ENCODE results near the gene MAMSTR. TPM values are rescaled to one million over a fixed set of nuclear protein-coding genes. Genes with fewer than 3 reads are reported as not detected.

The MAMSTR gene
- total and polyA plus RNA-seq, 10 of the 15 experiments (the other 5 are each of a cell fraction or from before 2014, with no cell fraction given): 0.04 to 0.73 (median 0.31) TPM; not detected in 1

GRCh38 chr19:48755787-48756186 lies 36.3 kb upstream of the MAMSTR start:
- no peaks in the 10 kb centered on the region for H4K20me1 ChIP-seq (ENCODE audit: control insufficient read depth, insufficient read depth)
- peaks cover 2 to 6% of the 10 kb centered on the region in 2 experiments; a peak in 3 of 4 replicates for H3K27me3 ChIP-seq (replicated peaks in 1 of 2; ENCODE audit: control insufficient read depth in 2 of 2, insufficient read depth in 2 of 2, low read length in 1 of 2)
- DNase-seq (ENCODE audit: low read depth, low spot score): no peak
- H3K4me3 ChIP-seq: no peak overlapping the region
- SMC1A ChIA-PET (ENCODE audit: uncharacterized antibody, unreplicated experiment): no interaction called here
- H3K36me3 ChIP-seq (ENCODE audit: control insufficient read depth in 2 of 2, insufficient read depth in 2 of 2, low read length in 1 of 2): no peaks in the 10 kb centered on the region
- H3K27ac ChIP-seq (ENCODE audit: control insufficient read depth, insufficient read depth): no peak overlapping the region
- RAD21 ChIA-PET (ENCODE audit: unreplicated experiment): interaction anchor here (1.1 kb wide), 1 partner anchor 12 kb away, joined by 3 read pairs; no protein-coding TSS in a partner anchor
- WGBS (ENCODE audit: insufficient coverage, insufficient replicate concordance, low lambda C conversion rate, missing lambda C conversion rate): 24% methylated on average over 4 of the region's 5 CpGs
- H2AFZ ChIP-seq (ENCODE audit: control insufficient read depth, low read depth, low read length): no peak overlapping the region
- no peaks in the 10 kb centered on the region for H3K4me1 ChIP-seq (ENCODE audit: control insufficient read depth, insufficient read depth, low read length)
- in situ Hi-C loops (cut with MboI): no loop called here
- CTCF ChIA-PET: no interaction called here
- FAIRE-seq: no peak
- no peak overlapping the region for H3K4me2 ChIP-seq (ENCODE audit: control insufficient read depth, insufficient read depth)
- no peaks in the 10 kb centered on the region for H3K79me2 ChIP-seq (ENCODE audit: control insufficient read depth, insufficient read depth, low read length)
- intact Hi-C loops (cut with micrococcal nuclease; ENCODE audit: unreplicated experiment): no loop called here
- BruUV-seq (replicated peaks): no TSS peak
- no peak for ATAC-seq
- H3K9ac ChIP-seq (ENCODE audit: control insufficient read depth, insufficient read depth, low read length): no peak overlapping the region
- TF ChIP-seq RAD51 (IDR thresholded peaks at IDR 0.05): no peak
- no peak for TF ChIP-seq SP1 (IDR thresholded peaks at IDR 0.05; ENCODE audit: low read depth, low read length)
- no peak for TF ChIP-seq TBL1XR1 (IDR thresholded peaks at IDR 0.05; ENCODE audit: low read depth, low read length)
- TF ChIP-seq PKNOX1 (IDR thresholded peaks at IDR 0.05): no peak
- no peak for TF ChIP-seq MTA3 (IDR thresholded peaks at IDR 0.05; ENCODE audit: borderline replicate concordance, low read length)
- no peak for TF ChIP-seq SUPT20H (IDR thresholded peaks at IDR 0.05; ENCODE audit: borderline replicate concordance, control insufficient read depth, low read depth, low read length)
- H3K9me3 ChIP-seq (replicated peaks; ENCODE audit: control insufficient read depth, insufficient read depth, low read length): no peaks in the 10 kb centered on the region
- POLR2A ChIA-PET: no interaction called here

- Histone ChIP-seq H3K79me2 (ENCODE audit: control insufficient read depth, insufficient read depth, low read length) (no peaks in the 10 kb centered on the region), H3K27me3 (replicated peaks in 1 of 2; ENCODE audit: control insufficient read depth in 2 of 2, insufficient read depth in 2 of 2, low read length in 1 of 2) (peaks cover 2 to 6% of the 10 kb centered on the region in 2 experiments; a peak in 3 of 4 replicates), H3K4me2 (ENCODE audit: control insufficient read depth, insufficient read depth) (no peak within 1 kb of the TSS), H3K9ac (ENCODE audit: control insufficient read depth, insufficient read depth, low read length) (no peak within 1 kb of the TSS), H3K4me1 (ENCODE audit: control insufficient read depth, insufficient read depth, low read length) (no peaks in the 10 kb centered on the region), H2AFZ (ENCODE audit: control insufficient read depth, low read depth, low read length) (no peak within 1 kb of the TSS), H4K20me1 (ENCODE audit: control insufficient read depth, insufficient read depth) (no peaks in the 10 kb centered on the region), H3K9me3 (replicated peaks; ENCODE audit: control insufficient read depth, insufficient read depth, low read length) (no peaks in the 10 kb centered on the region), H3K36me3 (ENCODE audit: control insufficient read depth in 2 of 2, insufficient read depth in 2 of 2, low read length in 1 of 2) (no peaks in the 10 kb centered on the region), H3K4me3 (no peak within 1 kb of the TSS), H3K27ac (ENCODE audit: control insufficient read depth, insufficient read depth) (no peak within 1 kb of the TSS)
- WGBS (ENCODE audit: insufficient coverage, insufficient replicate concordance, low lambda C conversion rate, missing lambda C conversion rate): 59% methylated on average over 4 of the region's 4 CpGs
- intact Hi-C loops (cut with micrococcal nuclease; ENCODE audit: unreplicated experiment) (no loop called here), in situ Hi-C loops (cut with MboI) (no loop called here)
- POLR2A ChIA-PET: no interaction called here
- ATAC-seq (no peak), DNase-seq (ENCODE audit: low read depth, low spot score) (no peak), FAIRE-seq (no peak)
- BruUV-seq (replicated peaks): no TSS peak
- SMC1A ChIA-PET (ENCODE audit: uncharacterized antibody, unreplicated experiment): no interaction called here
- RAD21 ChIA-PET (ENCODE audit: unreplicated experiment): no interaction called here
- CTCF ChIA-PET: no interaction called here
- no peak for TF ChIP-seq RELA (IDR thresholded peaks at IDR 0.05; ENCODE audit: borderline replicate concordance, partially characterized antibody)
- no peak for TF ChIP-seq E2F4 (IDR thresholded peaks at IDR 0.05; ENCODE audit: low read depth, low read length)
- no peak for TF ChIP-seq SIX5 (IDR thresholded peaks at IDR 0.05; ENCODE audit: low read depth, low read length, severe bottlenecking)
- TF ChIP-seq ZBTB33 (IDR thresholded peaks at IDR 0.05): no peak
- TF ChIP-seq ZNF384 (IDR thresholded peaks at IDR 0.05; ENCODE audit: borderline replicate concordance, low read depth, low read length): no peak
- TF ChIP-seq NR2F1 (conservative IDR thresholded peaks at IDR 0.05): no peak
- TF ChIP-seq ELK1 (IDR thresholded peaks at IDR 0.05; ENCODE audit: low read depth, low read length): no peak
These were observed 35.6 kb upstream of the MAMSTR start, which contains the start of gene FGF21 for GRCh38 chr19:48755084-48755641. TSS of gene FGF21 (plus strand) at chr19:48755524. CDS start at chr19:48756237, 713 bp downstream.
